GM12878 (cell line): Measurements from ENCODE around the gene DTX3. TPM values are rescaled to one million over a fixed set of nuclear protein-coding genes. Genes with fewer than 3 reads are reported as not detected.

ENCODE experiments used
- ATAC-seq: fragments of 200-7000 bp; cut with Tn5 transposase; 3 replicates; pipeline ENCODE4 v1.9.1; 2020; ENCODE audit warnings: mild to moderate bottlenecking, moderate library complexity
- BruUV-seq: library from RNA; stranded (reverse); fragments of 400-500 nt; replicated peaks from 2 replicates; lab custom pipeline; 2021; lab: Mats Ljungman, UMichigan
- CTCF ChIA-PET: fragments of 300-600 bp; sonication (Branson Sonifier 250); formaldehyde crosslinking; extraction: SDS; loops from one replicate; lab custom pipeline; 2021; ENCODE audit warnings: inconsistent platforms; lab: Yijun Ruan, JAX
- POLR2A ChIA-PET: fragments of 350-600 bp; formaldehyde crosslinking; extraction: SDS; loops from one replicate; lab custom pipeline; 2021; ENCODE audit warnings: inconsistent platforms; lab: Charles Lee
- RAD21 ChIA-PET: fragments of 300-600 bp; sonication (Branson Sonifier 250); formaldehyde crosslinking; loops from one replicate; lab custom pipeline; 2023; ENCODE audit warnings: antibody characterized with exemption; ENCODE audit not compliant: unreplicated experiment; lab: Charles Lee
- SMC1A ChIA-PET: fragments of 300-600 bp; sonication (Branson Sonifier 250); formaldehyde crosslinking; loops from one replicate; lab custom pipeline; 2023; ENCODE audit not compliant: unreplicated experiment, uncharacterized antibody; lab: Charles Lee
- DNase-seq: peaks from one replicate; pipeline ENCODE4 v3.0.0-alpha.2; 2011; ENCODE audit warnings: low read depth, low spot score
- FAIRE-seq: peaks from 3 replicates; lab custom pipeline; 2011; peaks lifted over from hg19 to GRCh38; lab: Jason Lieb, UNC
- H2AFZ ChIP-seq: 2 replicates; pipeline ENCODE4 v1.6.0; 2011; ENCODE audit warnings: low read depth, low read length, control low read depth; ENCODE audit not compliant: control insufficient read depth
- H3K27ac ChIP-seq: 2 replicates; pipeline ENCODE4 v1.5.1; 2011; ENCODE audit warnings: control low read depth; ENCODE audit not compliant: control insufficient read depth, insufficient read depth
- H3K27me3 ChIP-seq, 2 experiments: replicated peaks in 1 of 2; 2 replicates each; pipeline versions ENCODE4 v1.6.0 to v1.6.1; 2011; ENCODE audit warnings: low read length in 1 of 2; ENCODE audit not compliant: control insufficient read depth in 2 of 2, insufficient read depth in 2 of 2
- H3K36me3 ChIP-seq, 2 experiments: 2 replicates each; pipeline ENCODE4 v1.5.1; 2011; ENCODE audit warnings: low read length in 1 of 2; ENCODE audit not compliant: control insufficient read depth in 2 of 2, insufficient read depth in 2 of 2
- H3K4me1 ChIP-seq: 2 replicates; pipeline ENCODE4 v1.6.1; 2011; ENCODE audit warnings: mild to moderate bottlenecking, low read length, moderate library complexity, mixed read lengths; ENCODE audit not compliant: control insufficient read depth, insufficient read depth
- H3K4me2 ChIP-seq: 2 replicates; pipeline ENCODE4 v1.6.0; 2011; ENCODE audit warnings: control low read depth; ENCODE audit not compliant: control insufficient read depth, insufficient read depth
- H3K4me3 ChIP-seq: fragments of 200-600 bp; sonication (generic); 2 replicates; pipeline ENCODE4 v1.5.1; 2016
- H3K79me2 ChIP-seq: 2 replicates; pipeline ENCODE4 v1.6.0; 2011; ENCODE audit warnings: low read length; ENCODE audit not compliant: control insufficient read depth, insufficient read depth
- H3K9ac ChIP-seq: 2 replicates; pipeline ENCODE4 v1.8.0; 2011; ENCODE audit warnings: low read length, control low read depth, mixed read lengths; ENCODE audit not compliant: control insufficient read depth, insufficient read depth
- H3K9me3 ChIP-seq: replicated peaks from 3 replicates; pipeline ENCODE4 v1.5.1; 2011; ENCODE audit warnings: mild to moderate bottlenecking, low read length; ENCODE audit not compliant: control insufficient read depth, insufficient read depth
- H4K20me1 ChIP-seq: 2 replicates; pipeline ENCODE4 v1.6.0; 2011; ENCODE audit not compliant: control insufficient read depth, insufficient read depth
- ASH2L ChIP-seq: fragments of 300-600, 200-600 bp; sonication (generic); IDR thresholded peaks from 2 replicates; pipeline ENCODE4 v1.6.1; 2017; ENCODE audit warnings: low read depth, mild to moderate bottlenecking, borderline replicate concordance
- CHD2 ChIP-seq: IDR thresholded peaks from 2 replicates; pipeline ENCODE4 v1.6.1; 2011; ENCODE audit warnings: low read depth, low read length, improper control_type of control experiment, borderline replicate concordance
- DPF2 ChIP-seq: fragments of 450-650 bp; IDR thresholded peaks from 2 replicates; pipeline ENCODE4 v1.6.1; 2017; ENCODE audit warnings: mild to moderate bottlenecking
- FOXK2 ChIP-seq: fragments of 450-650 bp; IDR thresholded peaks from 2 replicates; pipeline ENCODE4 v1.6.1; 2017; ENCODE audit warnings: mild to moderate bottlenecking, moderate library complexity
- GABPA ChIP-seq: IDR thresholded peaks from 2 replicates; pipeline ENCODE4 v1.6.1; 2014; ENCODE audit warnings: antibody characterized with exemption, low read depth, mild to moderate bottlenecking, inconsistent platforms
- IKZF2 ChIP-seq, 2 experiments: fragments of 450-650 bp; IDR thresholded peaks; 2 replicates each; pipeline ENCODE4 v1.6.1; 2017; ENCODE audit warnings: mild to moderate bottlenecking in 2 of 2, moderate library complexity in 2 of 2
- MTA3 ChIP-seq: IDR thresholded peaks from 2 replicates; pipeline ENCODE4 v1.6.1; 2012; ENCODE audit warnings: low read length, inconsistent platforms, borderline replicate concordance
- NFYB ChIP-seq: IDR thresholded peaks from 2 replicates; pipeline ENCODE4 v1.6.1; 2011; ENCODE audit warnings: low read depth, mild to moderate bottlenecking, low read length, improper control_type of control experiment, moderate library complexity; ENCODE audit not compliant: insufficient read depth
- PML ChIP-seq: IDR thresholded peaks from 2 replicates; pipeline ENCODE4 v1.6.1; 2012; ENCODE audit warnings: low read length, inconsistent platforms
- RB1 ChIP-seq: fragments of 450-650 bp; formaldehyde crosslinking; IDR thresholded peaks from 2 replicates; pipeline ENCODE4 v1.6.1; 2017; ENCODE audit warnings: mild to moderate bottlenecking, borderline replicate concordance
- RELA ChIP-seq: fragments of 450-650 bp; IDR thresholded peaks from 2 replicates; pipeline ENCODE4 v1.8.0; 2014; ENCODE audit warnings: borderline replicate concordance; ENCODE audit not compliant: partially characterized antibody
- SMAD5 ChIP-seq: IDR thresholded peaks from 2 replicates; pipeline ENCODE4 v1.6.1; 2016; ENCODE audit warnings: antibody characterized with exemption, low read depth
- TCF12 ChIP-seq: IDR thresholded peaks from 2 replicates; pipeline ENCODE4 v1.6.1; 2011; ENCODE audit warnings: low read depth, mild to moderate bottlenecking, low read length
- TCF3 ChIP-seq: IDR thresholded peaks from 2 replicates; pipeline ENCODE4 v1.6.1; 2012; ENCODE audit warnings: low read depth, mild to moderate bottlenecking, low read length, borderline replicate concordance; ENCODE audit not compliant: insufficient read depth
- YY1 ChIP-seq: IDR thresholded peaks from 2 replicates; pipeline ENCODE4 v1.6.1; 2011; ENCODE audit warnings: low read depth, mild to moderate bottlenecking, low read length
- ZSCAN29 ChIP-seq: fragments of 450-650 bp; IDR thresholded peaks from 2 replicates; pipeline ENCODE4 v1.6.1; 2017; ENCODE audit warnings: mild to moderate bottlenecking, moderate library complexity
- WGBS: methylation state at CpG from one replicate; pipeline ENCODE4 v1.1.6; 2016; ENCODE audit warnings: low lambda C conversion rate; ENCODE audit not compliant: insufficient replicate concordance, insufficient coverage; ENCODE audit errors: missing lambda C conversion rate; 5-methylcytosine and 5-hydroxymethylcytosine counted together
- in situ Hi-C: fragments of 300-500 bp; cut with MboI; formaldehyde crosslinking; loops from 9 replicates; pipeline ENCODE4 v1.14.3; 2018; ENCODE audit warnings: mixed read lengths
- intact Hi-C: fragments of 100-400 bp; cut with micrococcal nuclease; formaldehyde crosslinking; loops from one replicate; pipeline ENCODE4 v1.14.2; 2022; ENCODE audit not compliant: unreplicated experiment
- polyA plus RNA-seq, 11 experiments: library from polyadenylated mRNA; depleted of rRNA in 4 of 11; unstranded in 6 of 11; stranded (reverse) in 5 of 11; fragments of >200 nt; fragmentation: Nextera tagmentation in 4 of 11; fragmentation: Illumina TruSeq in 1 of 11; extraction: Ambion mirVana in 4 of 11; extraction: Trizol in 1 of 11; gene quantifications; 1 replicate in 1 of 11; 2 replicates in 10 of 11; pipeline versions ENCODE4 v1.2.1 to v1.2.3, GENCODE V29; 2011 to 2016; ENCODE audit warnings: inconsistent platforms in 2 of 11, missing spikeins in 2 of 11, low read depth in 1 of 11
- total RNA-seq, 4 experiments: library from RNA; depleted of rRNA in 3 of 4; stranded (reverse); fragments of >200 nt in 3 of 4; fragmentation: Illumina TruSeq in 1 of 4; extraction: Trizol in 1 of 4; gene quantifications; 2 replicates each; pipeline versions ENCODE4 v1.2.1 to v1.2.3, GENCODE V29; 2013 to 2021
- TF ChIP-seq, protein P1 (sequence below): IDR thresholded peaks from 2 replicates; pipeline ENCODE4 v1.6.1; 2011; ENCODE audit warnings: borderline replicate concordance, low read depth, mild to moderate bottlenecking, moderate library complexity, low read length; ENCODE audit not compliant: insufficient read depth, poor library complexity, severe bottlenecking
- TF ChIP-seq, protein P2 (sequence below), 3 experiments: IDR thresholded peaks in 2 of 3; conservative IDR thresholded peaks in 1 of 3; 2 replicates each; pipeline ENCODE4 v1.5.1; 2011; ENCODE audit warnings: low read depth in 3 of 3, low read length in 3 of 3, mild to moderate bottlenecking in 3 of 3, control low read depth in 2 of 3, moderate library complexity in 2 of 3, inconsistent platforms in 1 of 3, mixed read lengths in 1 of 3; ENCODE audit not compliant: control insufficient read depth in 2 of 3, insufficient read depth in 1 of 3; ENCODE audit errors: extremely low read depth in 1 of 3
- TF ChIP-seq, protein P3 (sequence below): IDR thresholded peaks from 2 replicates; pipeline ENCODE4 v1.6.1; 2012; ENCODE audit warnings: low read length, inconsistent platforms

The DTX3 gene
- total and polyA plus RNA-seq, 10 of the 15 experiments (the other 5 are each of a cell fraction or from before 2014, with no cell fraction given), result 1.1 to 13.6 (median 5.6) TPM

DNA sequence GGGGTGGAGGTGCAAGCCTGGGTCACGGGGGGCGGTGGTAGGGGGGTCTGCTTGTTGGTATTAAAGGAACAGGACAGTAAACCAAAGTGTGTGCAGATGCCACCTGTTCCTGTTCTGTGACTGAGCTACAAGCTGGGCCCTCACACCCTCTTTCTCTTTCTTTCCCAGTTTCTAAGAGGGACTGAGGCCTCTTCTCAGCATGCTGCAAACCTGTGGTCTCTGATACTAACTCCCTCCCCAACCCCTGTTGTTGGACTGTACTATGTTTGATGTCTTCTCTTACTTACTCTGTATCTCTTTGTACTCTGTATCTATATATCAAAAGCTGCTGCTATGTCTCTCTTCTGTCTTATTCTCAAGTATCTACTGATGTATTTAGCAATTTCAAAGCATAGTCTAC, 20.6 kb upstream of the DTX3 start:
- H3K4me1 ChIP-seq, result no peaks in the 10 kb centered on the region
- POLR2A ChIA-PET, result interaction anchor here (1.3 to 1.5 kb wide), 2 partner anchors 9 to 125 kb away, joined by 3 to 5 read pairs; no protein-coding TSS in a partner anchor
- RAD21 ChIA-PET, result interaction anchor here (0.6 to 5.3 kb wide), 9 partner anchors 30 to 160 kb away, joined by 3 to 28 read pairs (median 5); partner anchors contain the start of genes OS9 and TSPAN31
- FAIRE-seq (no peak), DNase-seq (no peak), ATAC-seq (no peak)
- no peak overlapping the region for H3K4me3 ChIP-seq
- no peaks in the 10 kb centered on the region for H3K9me3 ChIP-seq
- no peak overlapping the region for H2AFZ ChIP-seq
- H3K4me2 ChIP-seq, result no peak overlapping the region
- no TSS peak for BruUV-seq
- WGBS, result 75% methylated on average over 2 of the region's 2 CpGs
- H4K20me1 ChIP-seq, result no peaks in the 10 kb centered on the region
- H3K27me3 ChIP-seq, result no peaks in the 10 kb centered on the region; a peak in 1 of 4 replicates
- in situ Hi-C loops (no loop called here), intact Hi-C loops (loop anchor here (10.0 kb wide), 1 partner anchor 321 kb away; no protein-coding TSS in a partner anchor)
- SMC1A ChIA-PET, result interaction anchor here (0.9 to 4.2 kb wide), 10 partner anchors 9 to 320 kb away, joined by 3 to 16 read pairs (median 6); partner anchors contain the start of gene TSPAN31
- no peaks in the 10 kb centered on the region for H3K79me2 ChIP-seq
- no peak overlapping the region for H3K9ac ChIP-seq
- no peaks in the 10 kb centered on the region for H3K36me3 ChIP-seq
- CTCF ChIA-PET, result interaction anchor here (0.8 to 7.8 kb wide), 26 partner anchors 8 to 257 kb away, joined by 3 to 119 read pairs (median 8); partner anchors contain the start of genes B4GALNT1, GLI1 and PIP4K2C
- H3K27ac ChIP-seq, result no peak overlapping the region
- no peak for TF ChIP-seq TCF3
- TF ChIP-seq IKZF2 (IDR thresholded peaks at IDR 0.05), result no peak
- no peak for TF ChIP-seq DPF2
- TF ChIP-seq, protein P1, sequence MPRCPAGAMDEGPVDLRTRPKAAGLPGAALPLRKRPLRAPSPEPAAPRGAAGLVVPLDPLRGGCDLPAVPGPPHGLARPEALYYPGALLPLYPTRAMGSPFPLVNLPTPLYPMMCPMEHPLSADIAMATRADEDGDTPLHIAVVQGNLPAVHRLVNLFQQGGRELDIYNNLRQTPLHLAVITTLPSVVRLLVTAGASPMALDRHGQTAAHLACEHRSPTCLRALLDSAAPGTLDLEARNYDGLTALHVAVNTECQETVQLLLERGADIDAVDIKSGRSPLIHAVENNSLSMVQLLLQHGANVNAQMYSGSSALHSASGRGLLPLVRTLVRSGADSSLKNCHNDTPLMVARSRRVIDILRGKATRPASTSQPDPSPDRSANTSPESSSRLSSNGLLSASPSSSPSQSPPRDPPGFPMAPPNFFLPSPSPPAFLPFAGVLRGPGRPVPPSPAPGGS, result no peak
- no peak for TF ChIP-seq TCF12
- no peak for TF ChIP-seq SMAD5
- TF ChIP-seq ZSCAN29, result no peak
- TF ChIP-seq, protein P2, sequence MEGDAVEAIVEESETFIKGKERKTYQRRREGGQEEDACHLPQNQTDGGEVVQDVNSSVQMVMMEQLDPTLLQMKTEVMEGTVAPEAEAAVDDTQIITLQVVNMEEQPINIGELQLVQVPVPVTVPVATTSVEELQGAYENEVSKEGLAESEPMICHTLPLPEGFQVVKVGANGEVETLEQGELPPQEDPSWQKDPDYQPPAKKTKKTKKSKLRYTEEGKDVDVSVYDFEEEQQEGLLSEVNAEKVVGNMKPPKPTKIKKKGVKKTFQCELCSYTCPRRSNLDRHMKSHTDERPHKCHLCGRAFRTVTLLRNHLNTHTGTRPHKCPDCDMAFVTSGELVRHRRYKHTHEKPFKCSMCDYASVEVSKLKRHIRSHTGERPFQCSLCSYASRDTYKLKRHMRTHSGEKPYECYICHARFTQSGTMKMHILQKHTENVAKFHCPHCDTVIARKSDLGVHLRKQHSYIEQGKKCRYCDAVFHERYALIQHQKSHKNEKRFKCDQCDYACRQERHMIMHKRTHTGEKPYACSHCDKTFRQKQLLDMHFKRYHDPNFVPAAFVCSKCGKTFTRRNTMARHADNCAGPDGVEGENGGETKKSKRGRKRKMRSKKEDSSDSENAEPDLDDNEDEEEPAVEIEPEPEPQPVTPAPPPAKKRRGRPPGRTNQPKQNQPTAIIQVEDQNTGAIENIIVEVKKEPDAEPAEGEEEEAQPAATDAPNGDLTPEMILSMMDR (IDR thresholded peaks at IDR 0.05 in 2 of 3, conservative IDR thresholded peaks at IDR 0.05 in 1 of 3; ENCODE audit: control insufficient read depth in 2 of 3, extremely low read depth in 1 of 3, insufficient read depth in 1 of 3, low read depth in 3 of 3, low read length in 3 of 3), result no peak
- no peak for TF ChIP-seq FOXK2
- no peak for TF ChIP-seq GABPA
- no peak for TF ChIP-seq CHD2
- TF ChIP-seq PML, result no peak
- TF ChIP-seq NFYB, result no peak
- TF ChIP-seq MTA3, result no peak
- TF ChIP-seq YY1, result no peak
- no peak for TF ChIP-seq RB1
- TF ChIP-seq, protein P3, sequence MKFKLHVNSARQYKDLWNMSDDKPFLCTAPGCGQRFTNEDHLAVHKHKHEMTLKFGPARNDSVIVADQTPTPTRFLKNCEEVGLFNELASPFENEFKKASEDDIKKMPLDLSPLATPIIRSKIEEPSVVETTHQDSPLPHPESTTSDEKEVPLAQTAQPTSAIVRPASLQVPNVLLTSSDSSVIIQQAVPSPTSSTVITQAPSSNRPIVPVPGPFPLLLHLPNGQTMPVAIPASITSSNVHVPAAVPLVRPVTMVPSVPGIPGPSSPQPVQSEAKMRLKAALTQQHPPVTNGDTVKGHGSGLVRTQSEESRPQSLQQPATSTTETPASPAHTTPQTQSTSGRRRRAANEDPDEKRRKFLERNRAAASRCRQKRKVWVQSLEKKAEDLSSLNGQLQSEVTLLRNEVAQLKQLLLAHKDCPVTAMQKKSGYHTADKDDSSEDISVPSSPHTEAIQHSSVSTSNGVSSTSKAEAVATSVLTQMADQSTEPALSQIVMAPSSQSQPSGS, result no peak
- TF ChIP-seq ASH2L, result no peak
- TF ChIP-seq RELA, result no peak
